Lower lobe of right lung (tissue), 2 donors: ENCODE results near the gene PDE7B. TPM values are rescaled to one million over a fixed set of nuclear protein-coding genes. Genes with fewer than 3 reads are reported as not detected.

ENCODE experiments used
- ATAC-seq, 2 donors: fragments of 200-7000 bp; cut with Tn5 transposase; one replicate each; pipeline ENCODE4 v1.9.1; 2020 to 2022; ENCODE audit warnings: mild to moderate bottlenecking in 2 of 2, moderate library complexity in 2 of 2
- DNase-seq: peaks from one replicate; pipeline ENCODE4 v3.0.0-alpha.2; 2020
- H3K27ac ChIP-seq: fragments of 200-600 bp; one replicate; pipeline ENCODE4 v1.8.0; 2022
- H3K27me3 ChIP-seq: fragments of 200-600 bp; one replicate; pipeline ENCODE4 v1.8.0; 2022; ENCODE audit warnings: low read depth
- H3K36me3 ChIP-seq: fragments of 200-600 bp; one replicate; pipeline ENCODE4 v1.8.0; 2022; ENCODE audit warnings: mild to moderate bottlenecking
- H3K4me1 ChIP-seq: fragments of 200-600 bp; one replicate; pipeline ENCODE4 v1.8.0; 2022
- H3K4me3 ChIP-seq: fragments of 200-600 bp; one replicate; pipeline ENCODE4 v1.8.0; 2022; ENCODE audit warnings: mild to moderate bottlenecking
- H3K9me3 ChIP-seq: fragments of 200-600 bp; one replicate; pipeline ENCODE4 v1.8.0; 2022
- CTCF ChIP-seq: fragments of 200-600 bp; IDR thresholded peaks from one replicate; pipeline ENCODE4 v1.8.0; 2022; ENCODE audit warnings: antibody characterized with exemption, mild to moderate bottlenecking
- intact Hi-C: fragments of 100-400 bp; cut with DNase I; formaldehyde crosslinking; loops from one replicate; pipeline ENCODE4 v1.11.0; 2022
- total RNA-seq: library from RNA; stranded (reverse); fragmentation: NEBNext Ultra II Directional; extraction: Animal tissue kit (Norgen Biotek cat#: 25700); gene quantifications from one replicate; pipeline ENCODE4 v1.2.1, GENCODE V29; 2021
- donor health status: DM: no; HTN: yes; CAD: no; lungs with severe emphysema.

Gene PDE7B
- total RNA-seq, 1 donor from 2014 or later, result 2.2 TPM

GRCh38 chr6:136149311-136149710, 297.8 kb downstream of the PDE7B start:
- no peaks in the 10 kb centered on the region for H3K27me3 ChIP-seq
- TF ChIP-seq CTCF, result no peak
- ATAC-seq (no peak), DNase-seq (no peak)
- no peaks in the 10 kb centered on the region for H3K9me3 ChIP-seq
- H3K4me1 ChIP-seq, result no peaks in the 10 kb centered on the region
- H3K36me3 ChIP-seq, result peaks cover 5% of the 10 kb centered on the region
- H3K27ac ChIP-seq, result no peak overlapping the region
- no peak overlapping the region for H3K4me3 ChIP-seq
- intact Hi-C loops, result no loop called here

GRCh38 chr6:136150961-136151360, 299.5 kb downstream of the PDE7B start:
- no peak for TF ChIP-seq CTCF
- intact Hi-C loops, result no loop called here
- Histone ChIP-seq H3K27me3 (no peaks in the 10 kb centered on the region), H3K4me1 (no peaks in the 10 kb centered on the region), H3K9me3 (no peaks in the 10 kb centered on the region), H3K4me3 (no peak overlapping the region), H3K27ac (no peak overlapping the region), H3K36me3 (peaks cover 5% of the 10 kb centered on the region)
- ATAC-seq (no peak), DNase-seq (no peak)

GRCh38 chr6:136153707-136154375, 302.3 kb downstream of the PDE7B start:
- no peaks in the 10 kb centered on the region for H3K9me3 ChIP-seq
- no peak for TF ChIP-seq CTCF
- H3K36me3 ChIP-seq, result no peaks in the 10 kb centered on the region
- H3K4me3 ChIP-seq, result no peak overlapping the region
- no peaks in the 10 kb centered on the region for H3K4me1 ChIP-seq
- DNase-seq, result no peak
- H3K27me3 ChIP-seq, result no peaks in the 10 kb centered on the region
- ATAC-seq, result no peak
- H3K27ac ChIP-seq, result no peak overlapping the region
- intact Hi-C loops, result no loop called here

- no peak overlapping the region for H3K4me3 ChIP-seq
- no peaks in the 10 kb centered on the region for H3K4me1 ChIP-seq
- no peak overlapping the region for H3K27ac ChIP-seq
- no peaks in the 10 kb centered on the region for H3K9me3 ChIP-seq
- TF ChIP-seq CTCF, result no peak
- H3K36me3 ChIP-seq, result no peaks in the 10 kb centered on the region
- ATAC-seq (no peak), DNase-seq (no peak)
- intact Hi-C loops, result no loop called here
- H3K27me3 ChIP-seq, result no peaks in the 10 kb centered on the region
These were observed 303.7 kb downstream of the PDE7B start for GRCh38 chr6:136155191-136155590.

GRCh38 chr6:136157743-136158142, 306.2 kb downstream of the PDE7B start:
- Histone ChIP-seq H3K9me3 (no peaks in the 10 kb centered on the region), H3K36me3 (no peaks in the 10 kb centered on the region), H3K27me3 (no peaks in the 10 kb centered on the region), H3K27ac (no peak overlapping the region), H3K4me1 (no peaks in the 10 kb centered on the region), H3K4me3 (no peak overlapping the region)
- DNase-seq (no peak), ATAC-seq (no peak)
- intact Hi-C loops, result no loop called here
- no peak for TF ChIP-seq CTCF
